Prostate gland (tissue), 2 donors: Measurements from ENCODE around the gene ARHGEF16. TPM values are rescaled to one million over a fixed set of nuclear protein-coding genes. Genes with fewer than 3 reads are reported as not detected.

Experiments
- DNase-seq: peaks from one replicate; pipeline ENCODE4 v3.0.0-alpha.2; 2019; ENCODE audit warnings: low spot score
- H3K27ac ChIP-seq, 2 donors: fragments of 200-600 bp; sonication (generic); 2 replicates each; pipeline ENCODE4 v1.5.1; 2017 to 2019
- H3K27me3 ChIP-seq: fragments of 200-600 bp; sonication (generic); replicated peaks from 2 replicates; pipeline ENCODE4 v1.5.1; 2019; ENCODE audit not compliant: insufficient read depth
- H3K36me3 ChIP-seq, 2 donors: fragments of 200-600 bp; sonication (generic); 1 replicate in 1 of 2; 2 replicates in 1 of 2; pipeline versions ENCODE4 v1.5.1 to v1.8.1; 2017 to 2019
- H3K4me1 ChIP-seq: fragments of 200-600 bp; sonication (generic); replicated peaks from 2 replicates; pipeline ENCODE4 v1.5.1; 2019
- H3K4me3 ChIP-seq, 2 donors: fragments of 200-600 bp; sonication (generic); 2 replicates each; pipeline ENCODE4 v1.5.1; 2017 to 2019
- H3K9me3 ChIP-seq: fragments of 200-600 bp; sonication (generic); 2 replicates; pipeline ENCODE4 v1.5.1; 2017
- CTCF ChIP-seq, 4 experiments: fragments of 200-600 bp in 2 of 4; fragments of 450-650 bp in 2 of 4; sonication (generic) in 2 of 4; IDR thresholded peaks; 1 replicate in 3 of 4; 2 replicates in 1 of 4; pipeline ENCODE4 v1.5.1; 2016 to 2019; ENCODE audit warnings: antibody characterized with exemption in 4 of 4, mild to moderate bottlenecking in 2 of 4, moderate library complexity in 2 of 4
- POLR2A ChIP-seq: fragments of 450-650 bp; IDR thresholded peaks from one replicate; pipeline ENCODE4 v1.6.1; 2016; ENCODE audit warnings: antibody characterized with exemption, mild to moderate bottlenecking
- POLR2AphosphoS5 ChIP-seq: sonication (generic); formaldehyde crosslinking; IDR thresholded peaks from one replicate; pipeline ENCODE4 v1.6.1; 2017; ENCODE audit warnings: antibody characterized with exemption
- WGBS: methylation state at CpG from one replicate; pipeline ENCODE4 v1.1.5; 2018; 5-methylcytosine and 5-hydroxymethylcytosine counted together
- intact Hi-C: fragments of 100-400 bp; cut with DNase I; formaldehyde crosslinking; loops from one replicate; pipeline ENCODE4 v1.14.2; 2022
- total RNA-seq, 2 donors: library from RNA; depleted of rRNA; stranded (reverse); fragments of >200 nt; gene quantifications; one replicate each; pipeline ENCODE4 v1.1.0, GENCODE V29; 2016

The ARHGEF16 gene
- total RNA-seq, 2 donors from 2014 or later = 25.2 to 25.4 TPM

- DNase-seq = no peak
- H3K4me3 ChIP-seq = no peak overlapping the region
- no peaks in the 10 kb centered on the region for H3K27me3 ChIP-seq
- 71% methylated on average over 12 of the region's 12 CpGs for WGBS
- no peaks in the 10 kb centered on the region for H3K36me3 ChIP-seq
- H3K27ac ChIP-seq = peak overlapping the region in 1 of 2 donors; percentile 11
- TF ChIP-seq CTCF (IDR thresholded peaks at IDR 0.05) (no peak), POLR2A (no peak), POLR2AphosphoS5 (no peak)
- intact Hi-C loops = no loop called here
- peaks cover 10% of the 10 kb centered on the region for H3K4me1 ChIP-seq
- H3K9me3 ChIP-seq = no peaks in the 10 kb centered on the region
Observed at GRCh38 chr1:3456449-3456963, 2.0 kb downstream of the ARHGEF16 start.

- H3K27ac ChIP-seq = peak overlapping the region; percentile 11 to 26
Observed at GRCh38 chr1:3456964-3457909, 2.8 kb downstream of the ARHGEF16 start.

GRCh38 chr1:3457910-3458883 is 3.7 kb downstream of the ARHGEF16 start:
- no peak overlapping the region for H3K4me3 ChIP-seq
- peaks cover 10% of the 10 kb centered on the region for H3K4me1 ChIP-seq
- H3K36me3 ChIP-seq = no peaks in the 10 kb centered on the region
- no peaks in the 10 kb centered on the region for H3K27me3 ChIP-seq
- no peaks in the 10 kb centered on the region for H3K9me3 ChIP-seq
- intact Hi-C loops = no loop called here
- H3K27ac ChIP-seq = peak overlapping the region; percentile 27 to 46
- WGBS = 37% methylated on average over 18 of the region's 18 CpGs
- DNase-seq = peak; percentile 52
- TF ChIP-seq CTCF (IDR thresholded peaks at IDR 0.05) (no peak), POLR2A (no peak), POLR2AphosphoS5 (peak; percentile 33)

More at GRCh38 chr1:3456964-3457909, 2.8 kb downstream of the ARHGEF16 start:
- H3K4me1 ChIP-seq = peaks cover 10% of the 10 kb centered on the region
- intact Hi-C loops = no loop called here
- 81% methylated on average over 29 of the region's 29 CpGs for WGBS
- no peak for DNase-seq
- TF ChIP-seq POLR2AphosphoS5 (no peak), CTCF (IDR thresholded peaks at IDR 0.05) (no peak), POLR2A (no peak)
- no peaks in the 10 kb centered on the region for H3K27me3 ChIP-seq
- H3K36me3 ChIP-seq = no peaks in the 10 kb centered on the region
- H3K9me3 ChIP-seq = no peaks in the 10 kb centered on the region
- no peak overlapping the region for H3K4me3 ChIP-seq

- Histone ChIP-seq H3K9me3 (no peaks in the 10 kb centered on the region), H3K4me1 (peaks cover 10% of the 10 kb centered on the region), H3K27ac (peak overlapping the region; percentile 50 to 62), H3K27me3 (no peaks in the 10 kb centered on the region), H3K36me3 (no peaks in the 10 kb centered on the region), H3K4me3 (no peak overlapping the region)
- no peak for DNase-seq
- intact Hi-C loops = no loop called here
- 85% methylated on average over 24 of the region's 24 CpGs for WGBS
- TF ChIP-seq POLR2AphosphoS5 (no peak), POLR2A (no peak), CTCF (IDR thresholded peaks at IDR 0.05) (no peak)
Observed at GRCh38 chr1:3459051-3459908, 4.8 kb downstream of the ARHGEF16 start.
